ENCODE data around the gene TMEM158. TPM values are rescaled to one million over a fixed set of nuclear protein-coding genes. Genes with fewer than 3 reads are reported as not detected.

The TMEM158 gene
- total RNA-seq, result 2.1 TPM
- long read RNA-seq, partial matches to known transcripts, result 0 of 4 reads
- long read RNA-seq, other reads (novel, unspliced or antisense), result 0 of 4 reads

DNA sequence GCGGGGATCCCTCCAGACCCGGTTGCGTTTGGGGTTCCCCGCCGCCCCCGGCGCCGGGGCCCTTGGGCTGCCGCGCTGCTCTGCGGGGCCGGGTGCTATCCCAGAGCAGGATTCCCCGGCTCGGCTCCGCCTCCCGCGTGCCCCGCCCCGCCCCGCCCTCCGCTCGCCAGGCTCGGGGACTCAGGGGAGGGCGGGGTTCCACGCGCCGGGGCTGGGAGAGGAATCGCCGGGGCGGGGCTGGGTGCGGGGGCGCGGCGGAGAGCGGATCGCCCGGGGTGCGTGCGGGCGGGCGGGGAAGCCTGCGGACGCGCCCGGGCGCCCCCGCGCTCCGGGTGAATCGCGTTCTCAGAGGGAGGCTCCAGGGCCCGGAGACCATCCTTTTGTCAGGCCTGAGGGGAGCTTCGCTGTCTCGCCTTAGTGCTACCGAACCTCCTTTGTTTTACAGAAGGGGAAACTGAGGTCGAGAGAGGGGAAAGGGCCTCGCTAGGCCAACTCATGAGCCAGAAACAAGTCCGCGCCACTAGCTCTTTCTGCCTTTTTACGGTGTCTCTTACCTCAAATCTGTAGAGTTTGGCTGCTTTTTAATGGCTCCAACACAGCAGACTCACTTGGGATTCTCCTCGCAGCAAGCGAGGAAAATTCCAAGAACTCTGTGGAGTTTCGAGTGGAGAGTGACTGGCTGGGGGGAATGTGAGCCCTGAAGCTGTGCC, at the start of gene TMEM158:
Gene TMEM158, minus strand, starts transcription at position 82 of the 710 bp plus-strand sequence. CDS start 260 bp downstream, outside the sequence.
- ATAC-seq (peak; percentile 93), DNase-seq (peak; percentile 91)
- TF ChIP-seq, protein P1, sequence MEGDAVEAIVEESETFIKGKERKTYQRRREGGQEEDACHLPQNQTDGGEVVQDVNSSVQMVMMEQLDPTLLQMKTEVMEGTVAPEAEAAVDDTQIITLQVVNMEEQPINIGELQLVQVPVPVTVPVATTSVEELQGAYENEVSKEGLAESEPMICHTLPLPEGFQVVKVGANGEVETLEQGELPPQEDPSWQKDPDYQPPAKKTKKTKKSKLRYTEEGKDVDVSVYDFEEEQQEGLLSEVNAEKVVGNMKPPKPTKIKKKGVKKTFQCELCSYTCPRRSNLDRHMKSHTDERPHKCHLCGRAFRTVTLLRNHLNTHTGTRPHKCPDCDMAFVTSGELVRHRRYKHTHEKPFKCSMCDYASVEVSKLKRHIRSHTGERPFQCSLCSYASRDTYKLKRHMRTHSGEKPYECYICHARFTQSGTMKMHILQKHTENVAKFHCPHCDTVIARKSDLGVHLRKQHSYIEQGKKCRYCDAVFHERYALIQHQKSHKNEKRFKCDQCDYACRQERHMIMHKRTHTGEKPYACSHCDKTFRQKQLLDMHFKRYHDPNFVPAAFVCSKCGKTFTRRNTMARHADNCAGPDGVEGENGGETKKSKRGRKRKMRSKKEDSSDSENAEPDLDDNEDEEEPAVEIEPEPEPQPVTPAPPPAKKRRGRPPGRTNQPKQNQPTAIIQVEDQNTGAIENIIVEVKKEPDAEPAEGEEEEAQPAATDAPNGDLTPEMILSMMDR (IDR thresholded peaks at IDR 0.05), result no peak
- Histone ChIP-seq H3K36me3 (no peaks in the 10 kb centered on the region), H3K27ac (no peak within 1 kb of the TSS), H3K9me3 (no peaks in the 10 kb centered on the region), H3K4me1 (peaks cover 6% of the 10 kb centered on the region), H3K4me3 (peak within 1 kb of the TSS; percentile 51), H3K27me3 (peaks cover 48% of the 10 kb centered on the region)
- intact Hi-C loops (cut with DNase I), result loop anchor here (10.0 kb wide), 1 partner anchor 268 kb away; no protein-coding TSS in a partner anchor

DNA sequence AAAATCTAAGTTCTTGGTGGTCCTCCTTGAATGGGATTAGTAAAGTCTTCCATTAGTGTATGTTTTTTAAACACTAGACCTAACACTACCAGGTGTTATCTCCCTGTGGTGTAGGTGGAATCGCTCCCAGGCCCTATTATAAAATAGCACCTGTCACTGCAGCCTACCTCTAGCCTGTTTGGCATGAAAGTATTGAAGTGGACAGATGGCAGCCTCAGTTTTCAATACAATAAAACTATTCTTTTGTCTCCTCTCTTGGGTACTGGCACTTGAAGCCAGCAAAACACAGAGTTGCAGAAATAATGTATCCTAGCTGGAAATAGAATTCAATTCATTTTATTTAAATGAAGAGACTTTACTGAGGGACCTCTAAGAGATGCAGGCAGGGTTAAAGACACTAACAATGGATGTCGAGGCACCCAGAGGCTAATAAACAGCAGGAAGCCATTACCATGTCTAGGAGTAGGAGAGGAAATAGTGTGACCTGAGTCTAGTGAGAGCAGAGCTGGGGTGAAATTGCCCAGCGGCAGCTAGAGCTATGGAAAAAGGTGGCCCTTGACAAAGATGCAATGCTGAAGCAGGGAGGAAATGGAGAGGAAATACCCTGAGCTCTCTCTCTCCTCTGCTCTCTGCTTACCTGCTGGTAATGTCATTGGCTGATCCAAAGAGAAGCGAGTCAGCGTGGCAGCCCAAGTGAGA, 49.1 kb upstream of the TMEM158 start:
- H3K27me3 ChIP-seq, result no peaks in the 10 kb centered on the region
- intact Hi-C loops (cut with DNase I), result no loop called here
- no peaks in the 10 kb centered on the region for H3K36me3 ChIP-seq
- no peak overlapping the region for H3K27ac ChIP-seq
- no peak overlapping the region for H3K4me3 ChIP-seq
- H3K9me3 ChIP-seq, result peaks cover 5% of the 10 kb centered on the region
- no peak for ATAC-seq
- H3K4me1 ChIP-seq, result no peaks in the 10 kb centered on the region
- TF ChIP-seq, protein P1 (IDR thresholded peaks at IDR 0.05), result no peak
- DNase-seq, result no peak

DNA sequence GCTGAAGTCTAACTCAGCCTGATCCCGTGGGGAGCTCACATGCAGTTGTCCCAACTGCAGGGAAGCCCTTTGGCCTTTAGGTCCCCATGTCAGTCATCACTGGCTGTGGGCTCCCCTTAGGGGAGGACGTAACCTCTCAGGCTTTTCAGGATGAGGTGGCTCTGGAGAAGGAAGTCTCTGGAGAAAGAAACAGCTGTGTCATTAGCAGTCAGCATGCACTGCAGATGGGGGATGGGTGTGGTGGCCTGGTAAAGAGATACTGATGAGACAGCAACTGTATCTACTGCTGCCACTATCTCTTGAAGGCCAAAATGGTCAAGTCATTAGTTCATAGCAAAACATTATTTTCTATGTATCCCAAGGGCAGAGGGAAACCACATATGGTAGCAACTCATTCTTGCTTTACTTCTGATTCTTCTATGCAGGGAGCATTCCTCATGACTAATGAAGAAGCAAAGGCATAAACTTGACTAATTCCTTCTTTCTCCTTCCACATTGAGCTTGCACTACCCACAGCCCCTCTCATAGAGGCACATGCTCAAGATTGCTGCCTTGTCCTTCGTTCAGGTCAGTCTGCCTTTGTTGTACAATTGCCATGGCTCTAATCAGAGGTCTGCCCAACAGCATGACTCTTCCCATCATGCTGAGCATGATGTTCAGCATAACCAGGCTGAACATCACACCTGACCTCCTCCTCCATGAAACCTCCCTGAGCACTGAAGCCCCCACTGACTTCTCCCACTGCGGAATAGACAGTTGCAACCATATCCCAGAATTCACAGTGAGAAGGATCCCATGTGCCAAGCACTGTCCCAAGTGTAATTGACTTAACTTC, 47.8 kb upstream of the TMEM158 start:
- Histone ChIP-seq H3K36me3 (no peaks in the 10 kb centered on the region), H3K4me1 (no peaks in the 10 kb centered on the region), H3K9me3 (peaks cover 5% of the 10 kb centered on the region), H3K4me3 (no peak overlapping the region), H3K27ac (no peak overlapping the region), H3K27me3 (no peaks in the 10 kb centered on the region)
- ATAC-seq (peak; percentile 41), DNase-seq (no peak)
- intact Hi-C loops (cut with DNase I), result no loop called here
- TF ChIP-seq, protein P1 (IDR thresholded peaks at IDR 0.05), result no peak

DNA sequence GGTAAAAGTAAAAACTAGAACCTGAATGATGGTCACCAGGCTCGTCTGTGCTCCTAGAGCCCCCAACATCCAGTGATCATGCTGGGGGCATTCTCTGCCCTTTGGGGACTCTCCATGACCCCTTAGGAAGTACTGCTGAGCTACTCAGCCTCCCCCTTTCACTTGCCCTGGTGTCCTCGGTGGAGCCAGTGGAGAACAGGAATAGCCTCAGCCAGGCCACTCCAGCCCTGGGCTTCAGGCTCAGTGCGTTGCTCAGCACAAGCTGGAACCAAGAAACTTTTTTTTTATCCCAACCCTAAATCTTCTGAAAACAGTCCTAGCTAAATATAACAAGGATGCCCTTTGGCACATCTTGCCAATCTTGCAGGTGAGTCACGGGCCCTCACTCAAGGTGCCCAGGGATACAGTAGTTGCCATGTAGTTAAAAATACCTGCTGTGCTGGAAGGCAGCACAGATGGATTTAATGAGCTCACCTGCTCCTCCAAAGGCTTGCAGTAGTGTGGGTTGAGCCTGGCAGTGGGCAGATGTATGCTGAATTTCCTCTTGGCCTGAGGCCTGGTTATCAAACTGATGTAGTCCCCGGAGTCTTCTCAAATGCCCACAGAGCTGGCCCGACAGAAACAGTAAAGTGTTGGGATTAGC, 46.9 kb upstream of the TMEM158 start:
- peaks cover 4% of the 10 kb centered on the region for H3K9me3 ChIP-seq
- ATAC-seq, result no peak
- intact Hi-C loops (cut with DNase I), result no loop called here

More for the DNA sequence above, 46.9 kb upstream of the TMEM158 start:
- Histone ChIP-seq H3K4me3 (no peak overlapping the region), H3K27me3 (no peaks in the 10 kb centered on the region), H3K4me1 (no peaks in the 10 kb centered on the region), H3K36me3 (no peaks in the 10 kb centered on the region), H3K27ac (no peak overlapping the region)
- TF ChIP-seq, protein P1 (IDR thresholded peaks at IDR 0.05), result no peak
- no peak for DNase-seq

Measured in upper lobe of right lung (tissue), 1 donor.